Activated CD4-positive, alpha-beta T cell treated with anti-CD3 and anti-CD28 coated beads, Interleukin-2, amount 50 U/mL, for 4 hours (primary cell): ENCODE results near the gene MPRIP.
"Not testable (repeated sequence)": the region's sequence is repeated elsewhere in the genome, so short reads cannot be mapped to it uniquely, and the experiment has no call there.

ENCODE experiments used
- DNase-seq, 2 experiments: peaks; one replicate each; pipeline ENCODE4 v3.0.0-alpha.2; 2020

MPRIP gene

DNA sequence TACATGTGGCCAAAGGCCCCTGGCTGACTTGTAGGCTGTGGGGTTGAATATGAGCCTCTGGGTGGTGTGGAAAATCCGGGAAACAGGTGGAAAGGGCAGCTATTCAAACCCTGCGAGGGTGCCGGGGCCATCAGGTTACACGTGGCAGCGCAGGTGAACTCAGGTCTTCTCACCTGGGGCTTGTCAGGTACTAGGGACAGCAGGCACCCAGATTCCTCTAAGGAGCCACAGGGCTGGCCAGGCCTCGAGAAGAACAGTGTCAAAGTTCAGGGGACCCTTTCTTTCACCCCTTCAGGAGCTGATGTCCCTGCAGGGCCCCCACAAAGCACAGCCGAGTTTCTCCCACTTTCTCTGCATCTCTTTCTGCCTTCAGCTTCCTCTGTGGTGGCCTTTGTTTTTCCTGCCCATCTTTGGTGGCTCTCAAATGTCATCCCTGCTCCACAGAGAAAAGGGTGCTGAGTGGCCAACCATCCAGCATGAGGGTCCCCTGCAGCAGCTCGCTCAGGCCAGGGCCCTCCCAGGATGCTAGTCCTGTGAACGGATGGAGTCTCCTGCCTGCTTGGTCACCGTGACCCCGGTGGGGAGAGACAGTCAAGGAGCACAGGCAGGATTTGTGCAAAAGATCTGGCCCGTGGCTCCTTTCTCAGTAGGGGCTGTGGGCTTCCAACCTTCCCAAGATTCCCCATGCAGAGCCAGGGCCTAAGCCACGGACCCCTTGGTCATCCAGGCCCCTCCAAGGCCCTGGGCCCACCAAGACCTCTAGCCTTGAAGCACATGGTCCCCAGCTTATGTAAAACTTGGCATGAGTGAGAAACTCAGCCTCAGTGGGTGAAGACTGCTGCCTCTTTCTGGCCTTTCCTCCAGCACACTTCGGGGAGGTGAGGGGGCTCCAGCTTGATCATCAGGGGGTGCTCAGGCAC lies 28.2 kb upstream of the MPRIP start:
- not testable (repeated sequence) for DNase-seq

DNA sequence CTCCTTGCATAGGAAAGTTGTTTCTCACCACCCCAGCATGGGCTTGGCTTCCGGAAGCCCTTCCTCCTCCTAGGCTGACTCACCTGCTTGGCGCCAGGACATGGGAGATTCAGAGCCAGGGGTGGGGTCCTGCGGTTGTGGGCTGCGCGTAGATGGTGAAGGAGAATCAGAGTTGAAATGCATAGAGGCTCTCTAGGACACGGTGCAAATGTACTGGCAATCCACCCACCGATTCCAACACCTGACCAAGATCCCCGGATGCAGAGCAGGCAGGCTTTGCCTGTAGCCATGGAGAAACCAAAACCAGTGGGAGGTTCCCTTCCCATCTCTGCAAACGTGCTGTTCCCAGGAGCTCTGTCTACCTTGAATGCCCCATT lies 27.5 kb upstream of the MPRIP start:
- DNase-seq: not testable (repeated sequence)

DNA sequence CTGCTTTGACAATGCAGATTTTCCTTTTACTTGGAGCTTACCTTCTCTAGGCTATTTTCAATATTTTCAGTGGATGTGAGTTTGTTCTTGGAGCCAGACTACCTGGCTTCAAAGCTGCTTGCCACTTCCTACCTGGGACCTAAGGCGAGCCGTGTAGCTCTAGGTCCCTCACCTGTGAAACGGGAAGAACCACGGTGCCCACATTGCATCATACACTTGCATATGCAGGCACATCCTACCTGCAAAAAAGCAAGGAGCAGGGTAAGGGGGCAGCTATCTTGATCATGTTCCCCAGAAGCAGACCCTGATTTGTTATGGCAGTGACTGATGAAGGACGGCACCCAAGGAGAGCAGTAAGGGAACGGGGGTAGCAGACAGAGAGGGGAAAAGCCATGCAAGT lies 27.0 kb upstream of the MPRIP start:
- no peak for DNase-seq

DNA sequence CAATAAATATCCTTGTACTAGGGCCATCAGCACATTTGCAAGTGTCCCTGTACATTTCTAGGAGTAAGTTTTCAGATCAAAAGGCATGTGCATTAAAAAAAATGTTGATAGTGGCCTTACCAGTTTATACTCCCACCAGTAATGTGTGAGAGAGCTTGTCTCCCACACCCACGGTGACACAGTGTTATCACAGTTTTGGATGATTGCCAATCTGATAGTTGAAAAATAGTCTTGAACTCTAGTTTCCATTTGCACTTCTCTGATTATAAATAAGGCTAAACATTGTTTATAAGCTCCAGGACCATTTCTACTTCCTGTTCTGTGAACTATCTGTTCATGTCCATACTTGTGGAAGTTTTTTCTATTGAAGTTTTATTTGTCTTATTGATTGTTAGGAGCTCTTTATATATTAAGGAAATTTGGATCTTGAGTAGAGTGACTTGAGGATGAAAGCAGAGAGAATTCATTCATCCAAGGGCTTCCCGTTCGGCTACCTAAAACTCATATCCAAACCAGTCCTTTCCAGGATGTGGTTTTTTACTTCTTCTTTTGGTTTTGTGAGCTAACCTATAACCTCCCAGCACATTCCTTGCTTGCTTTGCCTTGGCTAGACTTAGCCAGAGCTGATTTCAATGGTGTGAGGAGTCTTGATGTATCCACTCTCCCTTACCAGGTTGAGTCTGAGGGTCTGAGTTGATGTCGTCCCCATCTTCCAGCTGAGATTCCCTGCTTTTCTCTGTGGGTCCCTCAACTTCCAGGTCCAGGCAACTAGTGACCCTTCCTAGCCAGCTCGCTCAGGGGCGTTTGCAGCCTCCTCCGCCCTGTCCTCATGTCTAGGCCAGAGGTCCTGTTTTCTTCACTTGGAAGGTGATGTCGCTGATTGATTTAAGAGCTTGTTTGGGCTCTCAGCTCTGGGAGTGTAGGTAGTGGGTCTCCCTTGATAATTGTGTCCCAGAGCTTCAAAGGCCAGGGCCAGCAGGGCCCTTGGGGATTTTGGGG lies 25.8 kb upstream of the MPRIP start:
- not testable (repeated sequence) for DNase-seq

DNA sequence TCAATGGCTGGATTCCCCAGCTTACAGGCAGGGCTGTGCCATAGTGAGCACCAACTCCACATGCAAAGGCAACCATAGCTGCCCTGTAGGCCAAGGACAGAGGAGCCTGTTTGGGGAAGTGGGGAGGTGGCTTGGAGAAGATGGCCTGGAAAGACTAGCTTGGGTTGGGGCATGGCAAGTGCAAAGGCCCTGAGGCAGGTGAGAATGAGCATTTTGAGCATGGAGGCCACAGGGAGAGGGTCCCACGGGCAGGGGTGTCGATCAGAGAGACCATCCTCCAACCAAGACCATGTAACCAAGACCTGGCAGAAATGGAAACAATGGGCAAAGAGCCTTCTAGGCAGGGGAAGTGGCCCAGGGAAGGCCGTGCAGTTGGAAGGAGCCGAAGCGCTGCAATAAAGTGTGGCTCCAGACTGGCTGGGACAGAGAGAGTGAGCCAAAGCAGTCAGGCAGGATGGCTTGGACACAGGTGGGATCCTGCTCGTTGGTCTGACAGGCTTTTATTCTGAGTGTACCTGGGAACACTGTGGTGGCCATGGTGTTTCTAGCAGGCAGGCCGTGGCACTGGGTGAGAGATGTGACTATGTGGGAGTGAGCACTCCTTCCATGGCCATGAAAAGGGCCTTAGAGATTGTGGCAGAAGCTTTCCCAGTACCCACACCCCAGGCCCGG lies 24.8 kb upstream of the MPRIP start:
- no peak for DNase-seq

DNA sequence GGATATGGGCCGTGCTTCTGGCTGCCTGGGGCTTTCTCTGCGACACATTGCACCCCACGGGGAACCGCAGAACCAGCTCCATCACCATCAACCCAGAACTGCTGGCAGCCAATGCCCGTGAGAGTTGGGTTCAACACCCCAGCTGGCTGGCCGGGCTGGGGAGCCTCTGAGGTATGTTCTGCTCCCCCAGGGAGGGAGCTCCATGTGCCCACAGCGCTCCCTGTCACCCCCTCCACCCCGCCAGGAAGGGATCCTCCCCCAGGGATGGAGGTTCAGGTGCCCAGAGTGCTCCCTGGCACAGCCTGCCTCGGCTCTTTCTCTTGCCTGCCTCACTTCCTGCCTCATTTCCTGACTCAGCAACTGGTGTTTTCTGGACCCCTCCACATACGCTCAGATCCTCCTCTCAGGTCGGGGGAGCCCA lies 24.2 kb upstream of the MPRIP start:
- no peak for DNase-seq

DNA sequence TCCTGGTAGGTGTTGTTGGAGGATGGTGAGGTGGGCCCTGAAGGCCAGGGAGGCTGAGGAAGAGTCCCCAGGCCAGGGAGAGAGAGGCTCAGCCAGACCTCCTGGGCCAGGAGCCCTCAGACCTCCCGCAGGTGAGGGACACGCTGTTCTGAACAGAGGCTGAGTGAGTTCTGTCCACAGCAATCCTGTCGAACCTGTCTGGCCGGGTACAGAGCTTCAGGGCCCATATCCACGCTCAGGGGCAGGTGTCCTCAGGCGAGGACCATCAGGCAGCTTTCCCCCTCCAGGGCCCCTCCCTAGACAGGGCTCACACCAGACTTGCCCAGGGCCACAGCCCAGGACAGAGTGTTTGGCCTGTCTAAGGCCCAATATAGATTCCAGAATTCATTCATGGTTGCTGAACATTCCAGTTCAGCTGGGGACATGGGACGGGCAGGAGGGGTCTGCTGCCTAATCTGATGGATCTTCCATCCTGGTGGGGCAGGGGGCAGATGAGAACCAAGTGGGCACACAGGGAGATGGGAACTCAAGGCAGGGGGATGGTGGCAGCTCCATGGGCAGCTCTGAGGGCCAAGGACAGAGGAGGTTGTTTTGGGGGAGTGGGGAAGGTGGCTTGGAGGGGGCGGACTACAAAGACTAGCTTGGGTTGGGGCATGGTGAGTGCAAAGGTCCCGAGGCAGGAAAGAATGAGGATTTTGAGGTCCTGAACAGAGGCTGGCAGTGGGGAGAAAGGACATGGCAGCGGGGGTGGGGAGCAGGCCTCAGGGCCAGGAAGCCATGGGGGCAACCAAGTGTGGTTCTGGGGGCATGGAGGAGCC lies 23.4 kb upstream of the MPRIP start:
- DNase-seq: no peak

DNA sequence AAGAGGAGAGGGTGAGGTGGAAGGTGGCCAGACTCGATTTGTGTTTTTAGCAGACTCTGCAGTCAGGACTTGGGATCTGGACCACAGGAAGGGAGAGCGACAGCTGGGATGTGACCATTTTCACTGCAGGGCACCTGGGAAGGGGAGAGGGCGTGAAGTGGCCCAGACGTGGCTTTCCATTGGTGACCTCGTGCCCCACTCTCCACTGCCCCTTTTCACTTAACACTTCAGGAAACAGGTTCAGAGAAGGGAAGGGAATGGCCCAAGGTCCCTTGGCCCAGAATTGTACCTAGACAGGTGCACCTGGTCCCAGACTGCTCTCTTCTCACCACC lies 22.9 kb upstream of the MPRIP start:
- no peak for DNase-seq

DNA sequence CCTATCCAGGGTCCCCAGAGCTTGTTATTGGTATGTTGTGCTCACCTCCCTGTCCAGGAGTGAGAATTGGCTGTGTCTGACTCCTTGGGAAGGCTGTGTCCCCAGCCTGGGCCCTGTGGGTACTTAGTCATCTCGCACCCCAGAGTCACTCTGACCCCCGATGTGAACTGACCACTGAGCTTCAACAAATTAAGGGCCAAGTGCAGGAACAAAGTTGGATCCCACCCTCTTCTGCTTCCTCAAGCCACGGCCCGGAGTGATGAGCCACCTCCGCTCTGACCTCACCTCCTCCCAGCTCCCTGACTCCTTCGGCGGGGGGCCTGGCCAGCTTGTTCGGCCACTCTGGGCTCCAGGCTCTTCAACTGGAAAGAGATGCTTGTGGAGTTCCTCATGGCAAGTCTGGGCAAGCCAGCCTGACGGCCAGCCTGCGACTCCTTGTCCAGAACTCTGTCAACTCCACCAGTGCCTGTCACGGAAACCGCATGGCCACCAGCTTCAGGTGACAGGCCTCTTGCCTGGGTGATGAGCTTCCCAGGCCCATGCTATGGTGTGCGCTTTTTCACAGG lies 22.3 kb upstream of the MPRIP start:
- no peak for DNase-seq

DNA sequence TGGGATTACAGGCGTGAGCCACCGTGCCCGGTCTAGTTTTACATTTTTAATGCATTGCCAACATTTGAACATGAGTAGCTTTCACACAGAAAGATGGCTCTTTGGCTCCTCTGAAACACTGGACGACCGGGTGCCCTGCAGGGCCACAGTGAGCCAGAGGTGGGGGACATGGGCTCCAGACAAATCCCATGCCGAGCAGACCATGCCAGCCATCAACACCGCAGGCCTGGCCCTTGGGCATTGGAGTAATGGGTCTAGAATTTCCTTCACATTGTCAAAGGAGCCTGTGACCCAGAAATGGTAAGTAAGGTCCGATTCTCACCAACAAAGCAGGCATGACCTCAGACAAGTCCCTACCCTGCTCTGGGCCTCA lies 21.4 kb upstream of the MPRIP start:
- DNase-seq: no peak

DNA sequence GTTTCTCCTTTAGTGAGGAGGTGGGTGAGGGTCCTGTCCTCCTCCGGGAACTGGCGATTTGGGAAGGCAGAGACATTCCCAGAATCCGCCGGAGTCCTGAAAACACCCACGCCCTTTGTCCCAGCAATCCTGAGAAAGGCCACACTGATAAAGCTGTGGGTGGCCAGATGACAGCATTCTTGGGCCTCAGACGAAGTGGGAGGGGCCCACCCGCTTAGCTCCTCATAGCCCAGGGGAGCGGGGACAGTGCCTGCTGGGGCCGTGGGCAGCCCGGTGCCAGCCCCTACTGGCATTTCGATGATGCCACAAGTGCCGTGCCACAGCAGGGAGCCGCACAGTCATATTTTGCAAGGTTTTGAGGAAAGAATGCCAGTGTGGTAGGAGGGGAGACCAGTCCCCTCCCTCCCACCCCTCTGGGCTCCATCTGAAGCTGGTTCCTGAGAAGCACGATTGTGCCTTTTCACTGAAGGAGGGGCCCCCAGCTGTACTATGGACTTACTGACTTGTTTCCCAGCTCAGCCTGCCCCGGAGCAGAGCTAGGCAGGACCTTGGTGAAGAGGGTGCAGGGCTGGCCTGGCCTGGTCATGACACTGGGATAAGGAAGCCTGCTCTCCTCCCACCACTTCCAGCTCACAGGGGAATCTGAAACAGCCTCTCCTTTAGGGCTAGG lies 20.9 kb upstream of the MPRIP start:
- no peak for DNase-seq

DNA sequence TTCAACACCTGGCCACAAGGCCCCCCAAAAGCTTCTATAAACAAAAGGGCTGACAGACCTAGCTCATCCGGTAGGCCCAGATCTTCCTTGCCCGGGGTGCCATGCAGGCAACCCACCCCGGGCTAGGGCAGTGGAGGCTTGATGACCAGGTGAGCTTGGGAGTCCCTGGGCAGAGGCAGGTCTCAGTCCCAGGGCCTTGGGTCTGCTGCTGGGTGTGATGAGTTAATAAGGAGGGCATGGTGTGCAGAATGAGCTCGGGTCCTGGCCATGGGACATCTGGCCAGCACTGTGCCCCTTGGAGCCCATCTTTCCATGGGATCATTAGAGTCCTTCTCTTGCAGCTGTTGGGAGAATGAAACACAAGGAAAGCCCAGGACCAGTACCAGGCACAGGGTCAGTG lies 20.2 kb upstream of the MPRIP start:
- DNase-seq: no peak

DNA sequence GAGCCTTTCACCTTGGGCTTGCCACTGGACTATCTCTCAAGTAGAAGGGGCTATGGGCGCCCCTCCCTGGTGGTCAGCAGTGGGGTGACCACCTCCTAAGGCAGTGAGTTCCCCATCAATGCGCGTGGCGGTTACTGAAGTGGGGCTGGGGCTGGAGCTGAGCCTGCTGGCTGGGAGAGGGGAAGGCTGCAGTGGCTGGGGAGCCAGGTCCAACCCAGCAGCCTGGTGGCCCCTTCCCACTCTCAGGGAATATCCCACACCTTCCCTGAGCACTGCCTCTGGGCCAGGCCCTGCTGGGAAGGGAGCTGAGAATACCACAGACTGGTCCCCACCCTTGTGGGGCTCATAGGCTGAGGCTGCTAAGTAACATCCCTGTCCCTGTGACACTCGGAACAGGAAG lies 19.8 kb upstream of the MPRIP start:
- no peak for DNase-seq

DNA sequence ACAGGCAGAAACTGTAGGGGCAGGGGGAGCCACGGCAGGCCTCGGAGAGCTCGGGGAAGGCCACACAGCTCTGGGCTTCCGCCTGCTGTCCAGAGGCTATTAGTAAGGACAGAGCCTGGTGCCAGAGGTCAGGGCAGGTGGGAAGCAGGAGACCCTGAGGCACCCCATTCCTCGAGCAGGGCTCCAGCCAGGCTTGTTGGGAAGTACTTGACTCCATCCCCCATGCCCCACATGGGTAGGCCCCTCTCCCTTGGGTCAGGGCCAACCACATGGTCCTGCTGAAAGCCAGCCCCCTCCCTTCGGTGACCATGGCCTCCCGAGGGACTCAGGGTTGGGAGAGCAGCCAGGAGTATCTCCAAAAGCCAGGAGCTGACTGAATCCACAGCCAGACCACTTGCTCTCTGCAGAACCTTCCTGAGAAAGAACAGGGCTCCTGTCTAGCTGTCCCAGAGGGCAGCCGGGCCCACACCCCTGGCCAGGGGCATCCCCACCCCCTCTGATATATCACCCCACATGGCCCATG lies 17.4 kb upstream of the MPRIP start:
- no peak for DNase-seq

DNA sequence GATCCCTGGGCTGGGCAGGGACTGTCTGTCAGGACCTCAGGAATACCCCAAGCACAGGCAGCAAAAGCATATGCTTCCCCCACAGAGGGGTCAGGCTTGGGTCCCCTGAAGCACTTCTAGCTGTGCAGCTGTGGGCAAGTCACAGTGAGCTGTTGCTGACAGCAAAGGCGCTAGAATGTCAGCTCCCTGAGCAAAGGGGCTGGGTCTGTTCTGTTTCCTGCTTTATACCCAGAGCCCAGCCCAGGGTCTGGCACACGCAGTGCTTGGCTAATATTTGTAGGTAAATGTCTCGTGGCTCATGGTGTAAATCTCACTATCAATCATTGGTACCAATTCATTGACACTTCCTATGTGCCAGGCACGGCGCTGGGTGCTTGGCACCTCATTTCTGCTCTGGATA lies 16.6 kb upstream of the MPRIP start:
- DNase-seq: no peak

DNA sequence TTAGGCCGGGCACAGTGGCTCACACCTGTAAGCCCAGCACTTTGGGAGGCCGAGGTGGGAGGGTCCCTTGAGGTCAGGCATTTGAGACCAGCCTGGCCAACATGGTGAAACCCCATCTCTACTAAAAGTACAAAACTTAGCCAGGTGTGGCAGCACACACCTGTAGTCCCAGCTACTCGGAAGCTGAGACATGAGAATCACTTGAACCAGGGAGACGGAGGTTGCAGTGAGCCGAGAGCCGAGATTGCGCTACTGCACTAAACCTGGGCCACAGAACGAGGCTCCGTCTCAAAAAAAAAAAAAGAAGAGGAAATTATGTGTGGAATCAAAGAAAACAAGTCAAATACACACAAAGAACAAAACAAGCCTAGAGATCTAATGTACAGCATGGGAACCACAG lies 16.1 kb upstream of the MPRIP start:
- no peak for DNase-seq

DNA sequence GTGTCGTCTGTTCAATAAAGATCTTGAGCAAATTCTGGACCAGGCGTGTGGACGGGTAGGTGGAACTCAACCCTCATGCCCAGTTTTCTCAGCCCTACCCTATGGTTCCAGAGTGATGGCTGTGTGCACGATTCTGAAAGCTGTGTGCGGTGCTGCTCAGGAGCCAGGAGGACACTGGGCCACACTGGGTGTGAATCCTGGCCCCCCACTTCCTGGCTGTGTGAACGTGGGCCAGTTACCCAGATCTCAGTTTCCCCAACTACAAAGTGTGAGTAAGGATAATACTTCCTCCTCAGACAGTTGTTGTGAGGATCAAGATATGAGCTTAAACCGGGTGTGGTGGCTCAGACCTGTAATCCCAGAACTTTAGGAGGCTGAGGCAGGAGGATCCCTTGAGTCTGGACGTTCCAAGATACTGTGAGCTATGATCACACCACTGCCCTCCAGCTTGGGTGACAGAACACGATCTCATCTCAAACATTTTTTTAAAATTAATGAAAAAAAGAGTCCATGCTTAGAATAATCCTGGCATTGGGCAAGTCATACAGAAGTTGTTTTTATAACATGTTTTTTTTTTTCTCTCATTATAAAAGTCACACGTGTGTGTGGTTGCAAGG lies 14.7 kb upstream of the MPRIP start:
- DNase-seq: no peak

DNA sequence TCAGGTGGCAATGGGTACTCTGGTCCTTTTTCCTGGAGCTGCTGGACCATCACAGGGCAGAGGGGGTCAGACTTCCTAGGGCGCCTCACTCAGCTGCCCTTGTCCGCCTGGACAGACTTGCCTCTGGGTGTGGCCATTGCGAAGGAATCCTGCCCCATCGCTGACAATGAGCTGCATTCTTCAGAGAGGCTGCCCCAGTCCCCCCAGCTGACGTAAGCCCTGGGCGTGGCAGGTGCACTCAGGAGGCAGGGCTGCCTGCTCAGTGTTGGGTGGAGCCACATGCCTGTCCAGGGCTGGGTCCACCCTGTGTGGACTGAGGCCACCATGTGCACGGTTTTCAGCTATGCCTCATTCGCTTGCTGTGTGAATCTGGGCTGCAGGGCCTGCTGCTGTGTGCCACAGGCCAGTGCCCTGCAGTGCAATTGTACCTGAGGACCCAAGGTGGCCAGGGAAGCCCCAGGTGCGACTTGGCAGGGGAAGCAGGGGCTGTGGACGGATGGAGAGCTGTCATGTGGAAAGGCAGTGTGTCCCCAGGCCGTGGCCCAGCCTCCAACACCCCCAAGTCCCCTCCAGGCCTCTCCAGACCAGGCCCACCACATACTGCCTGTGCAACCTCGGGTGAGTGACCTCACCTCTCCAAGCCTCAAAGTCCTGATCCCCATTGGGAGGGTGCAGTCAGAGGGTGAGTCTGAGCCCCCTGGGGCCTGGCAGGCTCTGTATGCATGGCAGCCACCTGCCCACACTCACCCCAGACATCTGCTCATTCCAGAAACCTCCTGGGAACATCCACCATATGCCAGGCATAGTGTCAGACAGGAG lies 14.0 kb upstream of the MPRIP start:
- DNase-seq: no peak

DNA sequence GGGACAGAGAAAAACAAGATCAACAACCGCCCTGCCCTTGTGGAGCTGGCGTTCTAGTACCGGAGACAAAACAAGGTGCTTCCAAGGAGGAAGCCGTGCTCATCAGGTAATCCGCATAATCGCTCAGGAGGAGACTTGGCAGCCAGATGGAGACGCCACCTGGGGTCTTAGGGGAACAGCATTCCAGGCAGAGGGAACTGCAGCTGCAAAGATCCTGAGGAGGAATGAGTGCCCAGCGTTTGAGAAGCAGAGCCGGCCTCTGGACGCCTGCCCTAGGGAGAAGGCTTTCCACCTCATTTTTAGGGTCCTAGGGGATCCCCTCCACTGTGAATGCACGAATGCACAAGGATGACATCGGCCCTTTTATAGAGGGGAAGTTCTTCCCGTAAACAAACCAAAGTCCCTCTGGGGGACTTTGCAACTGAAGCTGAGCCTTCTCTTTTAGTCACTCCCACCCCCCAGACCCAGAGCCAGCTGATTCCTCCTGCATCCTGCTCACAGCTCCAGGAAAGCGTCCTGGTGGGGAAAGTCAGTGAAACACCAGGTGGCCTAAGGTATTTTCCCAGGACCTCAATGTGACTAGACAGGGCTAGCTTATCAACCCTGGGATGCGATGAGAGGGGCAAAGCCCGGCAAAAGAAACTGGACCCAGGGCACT lies 13.2 kb upstream of the MPRIP start:
- no peak for DNase-seq
